GM23248 (cell line): Measurements from ENCODE around the gene SSTR5.

ENCODE experiments used
- EZH2 ChIP-seq: fragments of 200-600 bp; sonication (generic); IDR thresholded peaks from 2 replicates; pipeline ENCODE4 v1.6.1; 2018; ENCODE audit warnings: antibody characterized with exemption, mild to moderate bottlenecking; ENCODE audit not compliant: insufficient read depth, poor library complexity, severe bottlenecking
- EZH2phosphoT487 ChIP-seq: fragments of 200-600 bp; sonication (generic); IDR thresholded peaks from 2 replicates; pipeline ENCODE4 v1.6.1; 2018; ENCODE audit warnings: antibody characterized with exemption, moderate library complexity, mild to moderate bottlenecking, low read depth; ENCODE audit not compliant: insufficient read depth

DNA sequence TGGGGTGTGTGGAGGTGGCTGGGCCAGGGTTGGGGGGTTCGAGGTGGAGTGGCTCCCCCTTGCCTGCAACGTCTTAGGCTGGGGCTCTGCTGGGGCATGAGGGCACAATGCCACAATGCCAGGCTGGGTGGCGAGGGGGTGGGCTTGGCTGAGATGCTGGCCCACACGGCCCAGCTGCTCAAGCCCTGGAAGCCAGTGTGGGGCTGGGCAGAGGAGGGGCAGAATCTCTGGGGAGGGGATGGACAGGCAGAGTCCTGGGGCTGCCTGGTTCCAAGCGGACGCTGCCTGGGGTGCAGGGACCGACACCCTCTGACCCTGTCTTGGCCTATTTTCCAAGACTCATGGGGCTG, 37.5 kb upstream of the SSTR5 start:
- no peak for TF ChIP-seq EZH2
- no peak for TF ChIP-seq EZH2phosphoT487
